ENCODE results near the gene DENND4B. TPM values are rescaled to one million over a fixed set of nuclear protein-coding genes. Genes with fewer than 3 reads are reported as not detected.

The DENND4B gene
- total and polyA plus RNA-seq, 10 of the 15 experiments (the other 5 are each of a cell fraction or from before 2014, with no cell fraction given) = 12.0 to 74.8 (median 22.7) TPM

DNA sequence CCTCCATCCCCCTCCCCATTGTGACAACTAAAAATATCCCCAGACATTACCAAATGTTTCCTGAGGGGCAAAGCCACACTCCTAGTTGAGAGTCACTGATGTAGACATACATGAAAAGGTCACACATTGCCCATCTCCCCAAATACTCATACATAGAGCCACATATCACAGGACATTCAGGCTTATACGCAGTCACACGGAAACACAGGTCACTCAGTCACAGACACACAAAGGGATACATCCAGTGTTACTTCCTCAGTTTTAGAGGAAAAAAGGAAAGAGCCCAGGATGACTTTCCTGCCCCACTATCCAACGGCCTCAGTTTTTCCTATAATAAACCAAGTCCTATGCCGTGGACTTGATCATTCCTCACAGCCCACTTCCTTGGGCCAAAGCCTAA is 14.9 kb upstream of the DENND4B start (continued):
- TF ChIP-seq, protein P1, sequence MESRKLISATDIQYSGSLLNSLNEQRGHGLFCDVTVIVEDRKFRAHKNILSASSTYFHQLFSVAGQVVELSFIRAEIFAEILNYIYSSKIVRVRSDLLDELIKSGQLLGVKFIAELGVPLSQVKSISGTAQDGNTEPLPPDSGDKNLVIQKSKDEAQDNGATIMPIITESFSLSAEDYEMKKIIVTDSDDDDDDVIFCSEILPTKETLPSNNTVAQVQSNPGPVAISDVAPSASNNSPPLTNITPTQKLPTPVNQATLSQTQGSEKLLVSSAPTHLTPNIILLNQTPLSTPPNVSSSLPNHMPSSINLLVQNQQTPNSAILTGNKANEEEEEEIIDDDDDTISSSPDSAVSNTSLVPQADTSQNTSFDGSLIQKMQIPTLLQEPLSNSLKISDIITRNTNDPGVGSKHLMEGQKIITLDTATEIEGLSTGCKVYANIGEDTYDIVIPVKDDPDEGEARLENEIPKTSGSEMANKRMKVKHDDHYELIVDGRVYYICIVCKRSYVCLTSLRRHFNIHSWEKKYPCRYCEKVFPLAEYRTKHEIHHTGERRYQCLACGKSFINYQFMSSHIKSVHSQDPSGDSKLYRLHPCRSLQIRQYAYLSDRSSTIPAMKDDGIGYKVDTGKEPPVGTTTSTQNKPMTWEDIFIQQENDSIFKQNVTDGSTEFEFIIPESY (IDR thresholded peaks at IDR 0.05) = no peak
- TF ChIP-seq RUNX3 (IDR thresholded peaks at IDR 0.05; ENCODE audit: low read length) (no peak), CHD2 (IDR thresholded peaks at IDR 0.05; ENCODE audit: borderline replicate concordance, low read depth, low read length) (no peak), TAF1 (IDR thresholded peaks at IDR 0.05; ENCODE audit: borderline replicate concordance, low read depth, low read length) (no peak)
- TF ChIP-seq, protein P2, sequence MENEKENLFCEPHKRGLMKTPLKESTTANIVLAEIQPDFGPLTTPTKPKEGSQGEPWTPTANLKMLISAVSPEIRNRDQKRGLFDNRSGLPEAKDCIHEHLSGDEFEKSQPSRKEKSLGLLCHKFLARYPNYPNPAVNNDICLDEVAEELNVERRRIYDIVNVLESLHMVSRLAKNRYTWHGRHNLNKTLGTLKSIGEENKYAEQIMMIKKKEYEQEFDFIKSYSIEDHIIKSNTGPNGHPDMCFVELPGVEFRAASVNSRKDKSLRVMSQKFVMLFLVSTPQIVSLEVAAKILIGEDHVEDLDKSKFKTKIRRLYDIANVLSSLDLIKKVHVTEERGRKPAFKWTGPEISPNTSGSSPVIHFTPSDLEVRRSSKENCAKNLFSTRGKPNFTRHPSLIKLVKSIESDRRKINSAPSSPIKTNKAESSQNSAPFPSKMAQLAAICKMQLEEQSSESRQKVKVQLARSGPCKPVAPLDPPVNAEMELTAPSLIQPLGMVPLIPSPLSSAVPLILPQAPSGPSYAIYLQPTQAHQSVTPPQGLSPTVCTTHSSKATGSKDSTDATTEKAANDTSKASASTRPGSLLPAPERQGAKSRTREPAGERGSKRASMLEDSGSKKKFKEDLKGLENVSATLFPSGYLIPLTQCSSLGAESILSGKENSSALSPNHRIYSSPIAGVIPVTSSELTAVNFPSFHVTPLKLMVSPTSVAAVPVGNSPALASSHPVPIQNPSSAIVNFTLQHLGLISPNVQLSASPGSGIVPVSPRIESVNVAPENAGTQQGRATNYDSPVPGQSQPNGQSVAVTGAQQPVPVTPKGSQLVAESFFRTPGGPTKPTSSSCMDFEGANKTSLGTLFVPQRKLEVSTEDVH (IDR thresholded peaks at IDR 0.05; ENCODE audit: low read depth, partially characterized antibody) = no peak

DNA sequence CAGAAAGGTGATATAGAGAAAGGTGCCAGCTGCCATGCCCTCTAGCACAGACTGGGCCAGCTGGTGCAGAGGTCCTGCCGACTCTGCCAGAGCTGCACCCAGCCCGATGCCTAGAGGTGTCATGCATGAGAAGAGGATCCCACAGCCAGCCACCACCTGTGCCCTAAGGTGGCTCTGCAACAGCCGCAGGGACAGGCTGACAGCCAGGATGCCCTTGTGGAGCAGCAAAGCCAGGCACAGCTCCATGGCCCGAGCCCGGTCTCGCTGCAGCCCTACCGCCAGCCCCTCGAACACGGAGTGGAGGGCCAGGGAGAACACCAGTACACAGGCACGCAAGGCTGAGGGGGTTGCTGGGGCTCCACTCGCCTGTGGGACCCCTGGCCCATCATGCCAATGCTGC is 13.7 kb upstream of the DENND4B start:
- Histone ChIP-seq H3K4me1 (ENCODE audit: control insufficient read depth, insufficient read depth, low read length) (peaks cover 11% of the 10 kb centered on the region; the same call in 1 of the 2 replicates), H3K9me3 (replicated peaks; ENCODE audit: control insufficient read depth, insufficient read depth, low read length) (no peaks in the 10 kb centered on the region), H3K27me3 (replicated peaks in 1 of 2; ENCODE audit: control insufficient read depth in 2 of 2, insufficient read depth in 2 of 2, low read length in 1 of 2) (no peaks in the 10 kb centered on the region), H3K79me2 (ENCODE audit: control insufficient read depth, insufficient read depth, low read length) (peaks cover 69% of the 10 kb centered on the region), H3K9ac (ENCODE audit: control insufficient read depth, insufficient read depth, low read length) (no peak overlapping the region), H2AFZ (ENCODE audit: control insufficient read depth, low read depth, low read length) (no peak overlapping the region), H3K27ac (ENCODE audit: control insufficient read depth, insufficient read depth) (no peak overlapping the region), H4K20me1 (ENCODE audit: control insufficient read depth, insufficient read depth) (peaks cover 5% of the 10 kb centered on the region; the same call in 1 of the 2 replicates), H3K4me3 (no peak overlapping the region), H3K36me3 (ENCODE audit: control insufficient read depth in 2 of 2, insufficient read depth in 2 of 2, low read length in 1 of 2) (peaks cover 9 to 15% of the 10 kb centered on the region in 2 experiments), H3K4me2 (ENCODE audit: control insufficient read depth, insufficient read depth) (no peak overlapping the region)
- in situ Hi-C loops (cut with MboI) (no loop called here), intact Hi-C loops (cut with micrococcal nuclease; ENCODE audit: unreplicated experiment) (no loop called here)
- 92% methylated on average over 10 of the region's 11 CpGs for WGBS (ENCODE audit: insufficient coverage, insufficient replicate concordance, low lambda C conversion rate, missing lambda C conversion rate)
- CTCF ChIA-PET = no interaction called here
- SMC1A ChIA-PET (ENCODE audit: uncharacterized antibody, unreplicated experiment) = no interaction called here
- POLR2A ChIA-PET = interaction anchor here (0.5 to 10.0 kb wide), 4 partner anchors 16 to 648 kb away, joined by 3 to 132 read pairs (median 3); partner anchors contain the start of genes JTB and UBAP2L
- DNase-seq (ENCODE audit: low read depth, low spot score) (no peak), ATAC-seq (no peak), FAIRE-seq (no peak)
- TF ChIP-seq BMI1 (IDR thresholded peaks at IDR 0.05; ENCODE audit: borderline replicate concordance) (no peak), EED (IDR thresholded peaks at IDR 0.05; ENCODE audit: low read depth) (no peak), PAX5 (IDR thresholded peaks at IDR 0.05; ENCODE audit: borderline replicate concordance, low read depth, low read length) (no peak), TCF7 (IDR thresholded peaks at IDR 0.05; ENCODE audit: borderline replicate concordance) (no peak), TCF3 (IDR thresholded peaks at IDR 0.05; ENCODE audit: borderline replicate concordance, insufficient read depth, low read depth, low read length) (no peak)
- no TSS peak for BruUV-seq (replicated peaks)
- RAD21 ChIA-PET (ENCODE audit: unreplicated experiment) = interaction anchor here (1.6 to 2.0 kb wide), 2 partner anchors 16 to 39 kb away, joined by 3 to 4 read pairs; no protein-coding TSS in a partner anchor

All from GM12878 (cell line).